Measurements from ENCODE around the gene UTP14C. TPM values are rescaled to one million over a fixed set of nuclear protein-coding genes. Genes with fewer than 3 reads are reported as not detected.

Gene UTP14C
- total RNA-seq, 4 donors from 2014 or later = 13.8 to 17.0 (median 16.2) TPM

GRCh38 chr13:52022356-52022755, 2.1 kb upstream of the UTP14C start:
- no peak for DNase-seq (ENCODE audit: extremely low spot score)
- TF ChIP-seq EP300 (IDR thresholded peaks at IDR 0.05) (no peak), POLR2A (IDR thresholded peaks at IDR 0.05; ENCODE audit: low read depth) (no peak), CTCF (IDR thresholded peaks at IDR 0.05) (no peak), POLR2AphosphoS5 (IDR thresholded peaks at IDR 0.05) (no peak)
- no peaks in the 10 kb centered on the region for H3K27me3 ChIP-seq
- H3K4me3 ChIP-seq = no peak overlapping the region
- intact Hi-C loops (cut with DNase I) = no loop called here
- peaks cover 0 to 11% (median 0%) of the 10 kb centered on the region in 4 donors for H3K4me1 ChIP-seq
- H3K27ac ChIP-seq (replicated peaks in 1 of 4) = no peak overlapping the region
- WGBS = 96% methylated on average over 2 of the region's 2 CpGs
- H3K9me3 ChIP-seq = no peaks in the 10 kb centered on the region
- H3K36me3 ChIP-seq = peaks cover 17 to 78% (median 55%) of the 10 kb centered on the region in 4 donors

GRCh38 chr13:52025475-52026245, 1.2 kb downstream of the UTP14C start:
- Histone ChIP-seq H3K9me3 (no peaks in the 10 kb centered on the region), H3K36me3 (peaks cover 1 to 60% (median 48%) of the 10 kb centered on the region in 4 donors), H3K4me1 (peaks cover 0 to 18% (median 0%) of the 10 kb centered on the region in 4 donors), H3K4me3 (no peak overlapping the region), H3K27me3 (no peaks in the 10 kb centered on the region), H3K27ac (replicated peaks in 1 of 4) (no peak overlapping the region)
- TF ChIP-seq POLR2AphosphoS5 (IDR thresholded peaks at IDR 0.05) (no peak), EP300 (IDR thresholded peaks at IDR 0.05) (no peak), POLR2A (IDR thresholded peaks at IDR 0.05; ENCODE audit: low read depth) (no peak), CTCF (IDR thresholded peaks at IDR 0.05) (no peak)
- no peak for DNase-seq (ENCODE audit: extremely low spot score)
- WGBS = 98% methylated on average over 7 of the region's 8 CpGs
- intact Hi-C loops (cut with DNase I) = no loop called here

GRCh38 chr13:52026246-52026626, 1.7 kb downstream of the UTP14C start:
- no peaks in the 10 kb centered on the region for H3K9me3 ChIP-seq
- peaks cover 0 to 55% (median 43%) of the 10 kb centered on the region in 4 donors for H3K36me3 ChIP-seq
- DNase-seq (ENCODE audit: extremely low spot score) = no peak
- TF ChIP-seq CTCF (IDR thresholded peaks at IDR 0.05) = no peak
- TF ChIP-seq POLR2AphosphoS5 (IDR thresholded peaks at IDR 0.05) = no peak
- no peak for TF ChIP-seq EP300 (IDR thresholded peaks at IDR 0.05)
- TF ChIP-seq POLR2A (IDR thresholded peaks at IDR 0.05; ENCODE audit: low read depth) = no peak
- peaks cover 0 to 18% (median 0%) of the 10 kb centered on the region in 4 donors for H3K4me1 ChIP-seq
- H3K27me3 ChIP-seq = no peaks in the 10 kb centered on the region
- 90% methylated on average over 3 of the region's 3 CpGs for WGBS
- intact Hi-C loops (cut with DNase I) = no loop called here
- H3K4me3 ChIP-seq = no peak overlapping the region
- no peak overlapping the region for H3K27ac ChIP-seq (replicated peaks in 1 of 4)

- no peak overlapping the region for H3K27ac ChIP-seq (replicated peaks in 1 of 4)
- no peaks in the 10 kb centered on the region for H3K9me3 ChIP-seq
- WGBS = 100% methylated on average over 1 of the region's 1 CpG
- TF ChIP-seq EP300 (IDR thresholded peaks at IDR 0.05) = no peak
- no peak for TF ChIP-seq POLR2A (IDR thresholded peaks at IDR 0.05; ENCODE audit: low read depth)
- no peak for TF ChIP-seq CTCF (IDR thresholded peaks at IDR 0.05)
- TF ChIP-seq POLR2AphosphoS5 (IDR thresholded peaks at IDR 0.05) = no peak
- no peak overlapping the region for H3K4me3 ChIP-seq
- peaks cover 0 to 18% (median 0%) of the 10 kb centered on the region in 4 donors for H3K4me1 ChIP-seq
- DNase-seq (ENCODE audit: extremely low spot score) = no peak
- intact Hi-C loops (cut with DNase I) = no loop called here
- peaks cover 0 to 42% (median 32%) of the 10 kb centered on the region in 4 donors for H3K36me3 ChIP-seq
- no peaks in the 10 kb centered on the region for H3K27me3 ChIP-seq
Observed at GRCh38 chr13:52027832-52028231, 3.3 kb downstream of the UTP14C start.

Measured in esophagus muscularis mucosa (tissue), 4 donors.